ENCODE measurements around the gene IL17REL. TPM values are rescaled to one million over a fixed set of nuclear protein-coding genes. Genes with fewer than 3 reads are reported as not detected.

The IL17REL gene
- total and polyA plus RNA-seq, 2 of the 13 experiments (the other 11 are each of a cell fraction or from before 2014, with no cell fraction given): not detected

GRCh38 chr22:50015451-50016307 is 3.1 kb upstream of the IL17REL start:
- no peaks in the 10 kb centered on the region for H3K4me1 ChIP-seq (ENCODE audit: insufficient read depth, low read length)
- no peak overlapping the region for H3K4me3 ChIP-seq (replicated peaks in 1 of 3; ENCODE audit: insufficient read depth in 1 of 3, low read depth in 2 of 3, low read length in 3 of 3)
- DNase-seq (ENCODE audit: low spot score) (no peak), FAIRE-seq (no peak), ATAC-seq (no peak)
- WGBS (ENCODE audit: low lambda C conversion rate): 41% methylated on average over 14 of the region's 30 CpGs
- H2AFZ ChIP-seq (ENCODE audit: low read length): no peak overlapping the region
- BruUV-seq (replicated peaks): no TSS peak
- ChIA-PET CTCF (ENCODE audit: low intra/inter-chr PET ratio, low total read pairs) (no interaction called here), POLR2A (no interaction called here)
- H4K20me1 ChIP-seq (ENCODE audit: insufficient read depth, low read length): no peaks in the 10 kb centered on the region
- no peak overlapping the region for H3K4me2 ChIP-seq (ENCODE audit: low read depth, low read length)
- no peaks in the 10 kb centered on the region for H3K9me3 ChIP-seq (ENCODE audit: low read length)
- no peak overlapping the region for H3K9ac ChIP-seq (ENCODE audit: insufficient read depth, low read depth, low read length)
- TF ChIP-seq ZBTB25 (CRISPR knock-in tag; IDR thresholded peaks at IDR 0.05): no peak
- TF ChIP-seq TCF7 (IDR thresholded peaks at IDR 0.05; ENCODE audit: low read depth): no peak
- no peak for TF ChIP-seq ZNF326 (CRISPR knock-in tag; IDR thresholded peaks at IDR 0.05; ENCODE audit: borderline replicate concordance)
- no peak for TF ChIP-seq SOX13 (IDR thresholded peaks at IDR 0.05)
- TF ChIP-seq SOX13 (CRISPR knock-in tag; conservative IDR thresholded peaks at IDR 0.05 in 1 of 2, IDR thresholded peaks at IDR 0.05 in 1 of 2): no peak
- no peak for TF ChIP-seq MED1 (CRISPR knock-in tag; IDR thresholded peaks at IDR 0.05)
- TF ChIP-seq SP4 (CRISPR knock-in tag; IDR thresholded peaks at IDR 0.05): no peak
- no peak for TF ChIP-seq GPN1 (CRISPR knock-in tag; IDR thresholded peaks at IDR 0.05; ENCODE audit: borderline replicate concordance)
- no peak for TF ChIP-seq ASH2L (IDR thresholded peaks at IDR 0.05; ENCODE audit: insufficient read length, low read depth, low read length)
- no peak for TF ChIP-seq THYN1 (CRISPR knock-in tag; IDR thresholded peaks at IDR 0.05; ENCODE audit: borderline replicate concordance, low read depth)
- TF ChIP-seq AHR (CRISPR knock-in tag; IDR thresholded peaks at IDR 0.05): no peak
- TF ChIP-seq CTCF (CRISPR knock-in tag; IDR thresholded peaks at IDR 0.05): no peak
- no peak for TF ChIP-seq WIZ (CRISPR knock-in tag; IDR thresholded peaks at IDR 0.05)
- no peak for TF ChIP-seq CEBPG (CRISPR knock-in tag; IDR thresholded peaks at IDR 0.05)
- TF ChIP-seq ZNF274 (CRISPR knock-in tag; IDR thresholded peaks at IDR 0.05): no peak
- TF ChIP-seq ZNF546 (CRISPR knock-in tag; conservative IDR thresholded peaks at IDR 0.05): no peak
- no peaks in the 10 kb centered on the region for H3K79me2 ChIP-seq (ENCODE audit: insufficient read depth, low read length)
- intact Hi-C loops (cut with micrococcal nuclease; ENCODE audit: unreplicated experiment): no loop called here
- H3K27ac ChIP-seq (ENCODE audit: extremely low read length, insufficient read depth, low read length): no peak overlapping the region
- H3K36me3 ChIP-seq (replicated peaks in 1 of 2; ENCODE audit: control insufficient read depth in 1 of 2, insufficient read depth in 2 of 2, low read length in 2 of 2): no peaks in the 10 kb centered on the region
- in situ Hi-C loops (cut with HindIII; ENCODE audit: extremely low pct_ligation_motif_present, low pct_unique_long_range_greater_than_20kb): no loop called here
- H3K27me3 ChIP-seq (ENCODE audit: control insufficient read depth in 1 of 2, insufficient read depth in 2 of 2, low read length in 2 of 2): peaks cover 16 to 66% of the 10 kb centered on the region in 2 experiments; a peak in 4 of 5 replicates

All from HepG2 (cell line).